SJCRH30 (cell line): ENCODE measurements around the gene ZNF362. TPM values are rescaled to one million over a fixed set of nuclear protein-coding genes. Genes with fewer than 3 reads are reported as not detected.
"Not testable (repeated sequence)": the region's sequence is repeated elsewhere in the genome, so short reads cannot be mapped to it uniquely, and the experiment has no call there.

Experiments
- DNase-seq, 2 experiments: peaks; one replicate each; pipeline ENCODE4 v3.0.0-alpha.2; 2015 to 2020
- H3K27ac ChIP-seq: fragments of 250-450 bp; sonication (Bioruptor Pico); 2 replicates; pipeline ENCODE4 v1.5.1; 2020; ENCODE audit warnings: mild to moderate bottlenecking, moderate library complexity
- H3K27me3 ChIP-seq: fragments of 250-450 bp; sonication (Bioruptor Pico); 2 replicates; pipeline ENCODE4 v1.5.1; 2020; ENCODE audit warnings: mild to moderate bottlenecking, moderate library complexity
- H3K36me3 ChIP-seq: fragments of 250-450 bp; sonication (Bioruptor Pico); 2 replicates; pipeline ENCODE4 v1.5.1; 2020; ENCODE audit warnings: mild to moderate bottlenecking, moderate library complexity
- H3K4me1 ChIP-seq: fragments of 250-450 bp; sonication (Bioruptor Pico); 2 replicates; pipeline ENCODE4 v1.5.1; 2020; ENCODE audit warnings: mild to moderate bottlenecking, moderate library complexity
- H3K4me3 ChIP-seq: fragments of 250-450 bp; sonication (Bioruptor Pico); 2 replicates; pipeline ENCODE4 v1.5.1; 2020; ENCODE audit warnings: mild to moderate bottlenecking, moderate library complexity
- H3K9me3 ChIP-seq: fragments of 250-450 bp; sonication (Bioruptor Pico); replicated peaks from 2 replicates; pipeline ENCODE4 v1.5.1; 2020; ENCODE audit warnings: mild to moderate bottlenecking, moderate library complexity
- total RNA-seq: library from RNA; depleted of rRNA; stranded (reverse); fragments of >200 nt; shearing (Covaris generic); gene quantifications from 2 replicates; pipeline ENCODE4 v1.2.3, GENCODE V29; 2014

ZNF362 gene
- total RNA-seq, 1 experiment from 2014 or later, result 29.3 TPM

- no peak for DNase-seq
- no peak overlapping the region for H3K4me3 ChIP-seq
- peaks cover 35% of the 10 kb centered on the region for H3K36me3 ChIP-seq
These were observed 21.3 kb downstream of the ZNF362 start for GRCh38 chr1:33277488-33278084.

GRCh38 chr1:33280091-33280661, 23.9 kb downstream of the ZNF362 start:
- H3K9me3 ChIP-seq, result no peaks in the 10 kb centered on the region
- no peak overlapping the region for H3K4me3 ChIP-seq
- H3K27me3 ChIP-seq, result no peaks in the 10 kb centered on the region
- peaks cover 44% of the 10 kb centered on the region for H3K36me3 ChIP-seq
- H3K27ac ChIP-seq, result no peak overlapping the region
- DNase-seq, result no peak
- no peaks in the 10 kb centered on the region for H3K4me1 ChIP-seq

More at GRCh38 chr1:33277488-33278084, 21.3 kb downstream of the ZNF362 start:
- H3K4me1 ChIP-seq, result no peaks in the 10 kb centered on the region
- no peak overlapping the region for H3K27ac ChIP-seq
- no peaks in the 10 kb centered on the region for H3K9me3 ChIP-seq
- no peaks in the 10 kb centered on the region for H3K27me3 ChIP-seq

- no peak for DNase-seq
- H3K4me1 ChIP-seq, result no peaks in the 10 kb centered on the region
- no peaks in the 10 kb centered on the region for H3K27me3 ChIP-seq
- no peak overlapping the region for H3K27ac ChIP-seq
- no peak overlapping the region for H3K4me3 ChIP-seq
- no peaks in the 10 kb centered on the region for H3K9me3 ChIP-seq
- peaks cover 49% of the 10 kb centered on the region for H3K36me3 ChIP-seq
These were observed 25.4 kb downstream of the ZNF362 start for GRCh38 chr1:33281554-33282303.

GRCh38 chr1:33282791-33283190, 26.5 kb downstream of the ZNF362 start:
- H3K36me3 ChIP-seq, result peaks cover 45% of the 10 kb centered on the region
- no peaks in the 10 kb centered on the region for H3K4me1 ChIP-seq
- H3K4me3 ChIP-seq, result no peak overlapping the region
- no peak overlapping the region for H3K27ac ChIP-seq
- no peaks in the 10 kb centered on the region for H3K9me3 ChIP-seq
- no peaks in the 10 kb centered on the region for H3K27me3 ChIP-seq
- no peak for DNase-seq

GRCh38 chr1:33284049-33284448, 27.8 kb downstream of the ZNF362 start:
- H3K27me3 ChIP-seq, result no peaks in the 10 kb centered on the region
- no peak overlapping the region for H3K4me3 ChIP-seq
- H3K9me3 ChIP-seq, result no peaks in the 10 kb centered on the region
- H3K4me1 ChIP-seq, result no peaks in the 10 kb centered on the region
- H3K27ac ChIP-seq, result no peak overlapping the region
- DNase-seq, result no peak
- H3K36me3 ChIP-seq, result peaks cover 49% of the 10 kb centered on the region

GRCh38 chr1:33286451-33287185, 30.3 kb downstream of the ZNF362 start:
- Histone ChIP-seq H3K27ac (no peak overlapping the region), H3K4me1 (no peaks in the 10 kb centered on the region), H3K36me3 (peaks cover 37% of the 10 kb centered on the region), H3K4me3 (no peak overlapping the region), H3K27me3 (no peaks in the 10 kb centered on the region), H3K9me3 (no peaks in the 10 kb centered on the region)
- DNase-seq, result no peak

GRCh38 chr1:33287317-33287716, 31.0 kb downstream of the ZNF362 start:
- no peak for DNase-seq
- peaks cover 32% of the 10 kb centered on the region for H3K36me3 ChIP-seq
- no peak overlapping the region for H3K27ac ChIP-seq
- no peaks in the 10 kb centered on the region for H3K4me1 ChIP-seq
- H3K27me3 ChIP-seq, result no peaks in the 10 kb centered on the region
- no peaks in the 10 kb centered on the region for H3K9me3 ChIP-seq
- H3K4me3 ChIP-seq, result no peak overlapping the region

GRCh38 chr1:33288976-33289857, 32.9 kb downstream of the ZNF362 start:
- Histone ChIP-seq H3K27ac (no peak overlapping the region), H3K27me3 (no peaks in the 10 kb centered on the region), H3K4me3 (no peak overlapping the region), H3K9me3 (no peaks in the 10 kb centered on the region), H3K36me3 (peaks cover 36% of the 10 kb centered on the region), H3K4me1 (no peaks in the 10 kb centered on the region)
- DNase-seq, result no peak

GRCh38 chr1:33289858-33290154, 33.5 kb downstream of the ZNF362 start:
- Histone ChIP-seq H3K27ac (no peak overlapping the region), H3K4me3 (no peak overlapping the region), H3K4me1 (no peaks in the 10 kb centered on the region), H3K27me3 (no peaks in the 10 kb centered on the region), H3K9me3 (no peaks in the 10 kb centered on the region), H3K36me3 (peaks cover 34% of the 10 kb centered on the region)
- DNase-seq, result no peak

- peaks cover 36% of the 10 kb centered on the region for H3K36me3 ChIP-seq
- not testable (repeated sequence) for DNase-seq, H3K4me3 ChIP-seq, H3K9me3 ChIP-seq, H3K4me1 ChIP-seq, H3K27me3 ChIP-seq, H3K27ac ChIP-seq
These were observed 34.3 kb downstream of the ZNF362 start for GRCh38 chr1:33290615-33291014.

GRCh38 chr1:33292726-33293340, 36.5 kb downstream of the ZNF362 start:
- Histone ChIP-seq H3K4me1 (no peaks in the 10 kb centered on the region), H3K4me3 (no peak overlapping the region), H3K27me3 (no peaks in the 10 kb centered on the region), H3K36me3 (peaks cover 35% of the 10 kb centered on the region), H3K9me3 (no peaks in the 10 kb centered on the region), H3K27ac (no peak overlapping the region)
- no peak for DNase-seq

- no peaks in the 10 kb centered on the region for H3K4me1 ChIP-seq
- DNase-seq, result no peak
- H3K27me3 ChIP-seq, result no peaks in the 10 kb centered on the region
- H3K9me3 ChIP-seq, result no peaks in the 10 kb centered on the region
- H3K36me3 ChIP-seq, result peaks cover 28% of the 10 kb centered on the region
- H3K27ac ChIP-seq, result no peak overlapping the region
- H3K4me3 ChIP-seq, result no peak overlapping the region
These were observed 38.0 kb downstream of the ZNF362 start for GRCh38 chr1:33294071-33295010.

GRCh38 chr1:33295023-33295422, 38.7 kb downstream of the ZNF362 start:
- no peak for DNase-seq
- Histone ChIP-seq H3K36me3 (peaks cover 24% of the 10 kb centered on the region), H3K27ac (no peak overlapping the region), H3K4me3 (no peak overlapping the region), H3K27me3 (no peaks in the 10 kb centered on the region), H3K9me3 (no peaks in the 10 kb centered on the region), H3K4me1 (no peaks in the 10 kb centered on the region)
